H9 (cell line): ENCODE data around the gene PCGF3. TPM values are rescaled to one million over a fixed set of nuclear protein-coding genes. Genes with fewer than 3 reads are reported as not detected.

Source experiments
- DNase-seq: peaks from one replicate; pipeline ENCODE4 v3.0.0-alpha.2; 2017
- H2AFZ ChIP-seq: one replicate; pipeline ENCODE4 v1.6.1; 2013; ENCODE audit warnings: mild to moderate bottlenecking, low read length, control low read depth, moderate library complexity
- H2AK5ac ChIP-seq: 2 replicates; pipeline ENCODE4 v1.6.1; 2013; ENCODE audit warnings: low read length, control low read depth, mixed read lengths; ENCODE audit not compliant: insufficient read length
- H2BK120ac ChIP-seq: one replicate; pipeline ENCODE4 v1.6.1; 2013; ENCODE audit warnings: low read depth, mild to moderate bottlenecking, low read length, control low read depth, inconsistent platforms; ENCODE audit not compliant: poor library complexity, severe bottlenecking
- H2BK12ac ChIP-seq: 2 replicates; pipeline ENCODE4 v1.6.1; 2013; ENCODE audit warnings: low read length, control low read depth, mixed read lengths, low read depth; ENCODE audit not compliant: insufficient read length
- H2BK15ac ChIP-seq: 2 replicates; pipeline ENCODE4 v1.6.1; 2013; ENCODE audit warnings: low read depth, low read length, control low read depth
- H2BK20ac ChIP-seq: one replicate; pipeline ENCODE4 v1.6.1; 2013; ENCODE audit warnings: low read depth, mild to moderate bottlenecking, low read length, control low read depth, inconsistent platforms; ENCODE audit not compliant: poor library complexity, severe bottlenecking
- H2BK5ac ChIP-seq: 2 replicates; pipeline ENCODE4 v1.6.1; 2013; ENCODE audit warnings: low read length, control low read depth, mixed read lengths; ENCODE audit not compliant: insufficient read length
- H3K14ac ChIP-seq: 2 replicates; pipeline ENCODE4 v1.6.1; 2013; ENCODE audit warnings: low read length, control low read depth; ENCODE audit not compliant: insufficient read depth
- H3K18ac ChIP-seq: 2 replicates; pipeline ENCODE4 v1.6.1; 2013; ENCODE audit warnings: low read depth, mild to moderate bottlenecking, mixed read lengths, low read length, control low read depth; ENCODE audit not compliant: insufficient read length
- H3K23ac ChIP-seq: 2 replicates; pipeline ENCODE4 v1.6.1; 2013; ENCODE audit warnings: low read length, control low read depth, mixed read lengths, low read depth; ENCODE audit not compliant: insufficient read length
- H3K23me2 ChIP-seq: 2 replicates; pipeline ENCODE4 v1.6.1; 2013; ENCODE audit warnings: low read depth, mild to moderate bottlenecking, mixed read lengths, low read length, control low read depth; ENCODE audit not compliant: insufficient read length, poor library complexity, severe bottlenecking
- H3K27ac ChIP-seq: 2 replicates; pipeline ENCODE4 v1.5.1; 2013; ENCODE audit warnings: low read length, control low read depth, mixed read lengths, low read depth; ENCODE audit not compliant: insufficient read length
- H3K27me3 ChIP-seq: 2 replicates; pipeline ENCODE4 v1.6.1; 2013; ENCODE audit warnings: low read length, control low read depth, inconsistent platforms; ENCODE audit not compliant: insufficient read depth
- H3K4ac ChIP-seq: 2 replicates; pipeline ENCODE4 v1.6.1; 2013; ENCODE audit warnings: low read depth, mild to moderate bottlenecking, control low read depth, inconsistent platforms, low read length, moderate library complexity
- H3K4me1 ChIP-seq: 2 replicates; pipeline ENCODE4 v1.6.1; 2013; ENCODE audit warnings: low read length, control low read depth, inconsistent platforms; ENCODE audit not compliant: insufficient read depth
- H3K4me2 ChIP-seq: 2 replicates; pipeline ENCODE4 v1.6.1; 2013; ENCODE audit warnings: low read length, control low read depth, mixed read lengths; ENCODE audit not compliant: insufficient read length, insufficient read depth
- H3K56ac ChIP-seq: 2 replicates; pipeline ENCODE4 v1.6.1; 2013; ENCODE audit warnings: low read depth, mild to moderate bottlenecking, mixed read lengths, low read length, control low read depth; ENCODE audit not compliant: insufficient read length
- H3K79me1 ChIP-seq: 2 replicates; pipeline ENCODE4 v1.6.1; 2013; ENCODE audit warnings: low read depth, mild to moderate bottlenecking, moderate library complexity, low read length, control low read depth, inconsistent platforms; ENCODE audit not compliant: insufficient read depth, poor library complexity, severe bottlenecking
- H3K79me2 ChIP-seq: 2 replicates; pipeline ENCODE4 v1.6.1; 2013; ENCODE audit warnings: low read length, control low read depth, inconsistent platforms; ENCODE audit not compliant: insufficient read depth
- H3K9ac ChIP-seq: 2 replicates; pipeline ENCODE4 v1.6.1; 2013; ENCODE audit warnings: low read length, control low read depth, mixed read lengths; ENCODE audit not compliant: insufficient read length; ENCODE audit errors: extremely low read depth
- H3K9me3 ChIP-seq: one replicate; pipeline ENCODE4 v1.6.1; 2013; ENCODE audit warnings: low read depth, low read length, inconsistent platforms; ENCODE audit not compliant: control insufficient read depth
- H3T11ph ChIP-seq: one replicate; pipeline ENCODE4 v1.6.1; 2013; ENCODE audit warnings: mild to moderate bottlenecking, low read length, control low read depth, inconsistent platforms
- H4K20me1 ChIP-seq: one replicate; pipeline ENCODE4 v1.6.1; 2013; ENCODE audit not compliant: control insufficient read depth, insufficient read length, insufficient read depth
- H4K5ac ChIP-seq: 2 replicates; pipeline ENCODE4 v1.6.1; 2013; ENCODE audit warnings: low read depth, mild to moderate bottlenecking, mixed read lengths, low read length, control low read depth; ENCODE audit not compliant: insufficient read length
- H4K8ac ChIP-seq: replicated peaks from 2 replicates; pipeline ENCODE4 v1.6.1; 2013; ENCODE audit warnings: low read length, control low read depth, mixed read lengths, low read depth; ENCODE audit not compliant: insufficient read length
- H4K91ac ChIP-seq: 2 replicates; pipeline ENCODE4 v1.6.1; 2013; ENCODE audit warnings: low read depth, mild to moderate bottlenecking, moderate library complexity, mixed read lengths, low read length, control low read depth; ENCODE audit not compliant: insufficient read length
- H3K27ac Mint-ChIP-seq, 3 experiments: 2 replicates in 2 of 3; 3 replicates in 1 of 3; pipeline ENCODE4 v1.8.0; 2020 to 2021; ENCODE audit warnings: mixed read lengths in 3 of 3, mild to moderate bottlenecking in 1 of 3, moderate library complexity in 1 of 3
- H3K27me3 Mint-ChIP-seq: 2 replicates; pipeline ENCODE4 v1.8.0; 2021; ENCODE audit warnings: low read depth, mild to moderate bottlenecking, moderate library complexity, mixed read lengths
- H3K36me3 Mint-ChIP-seq, 3 experiments: 2 replicates in 2 of 3; 3 replicates in 1 of 3; pipeline ENCODE4 v1.8.0; 2020 to 2021; ENCODE audit warnings: low read depth in 3 of 3, mixed read lengths in 3 of 3; ENCODE audit not compliant: insufficient read depth in 1 of 3
- H3K4me1 Mint-ChIP-seq, 2 experiments: 2 replicates each; pipeline ENCODE4 v1.8.0; 2020; ENCODE audit warnings: mixed read lengths in 2 of 2
- H3K4me3 Mint-ChIP-seq, 2 experiments: 2 replicates in 1 of 2; 3 replicates in 1 of 2; pipeline ENCODE4 v1.8.0; 2020 to 2021; ENCODE audit warnings: mild to moderate bottlenecking in 2 of 2, mixed read lengths in 2 of 2, moderate library complexity in 1 of 2
- H3K9me3 Mint-ChIP-seq, 2 experiments: 2 replicates in 1 of 2; 3 replicates in 1 of 2; pipeline ENCODE4 v1.8.0; 2020; ENCODE audit warnings: mild to moderate bottlenecking in 2 of 2, mixed read lengths in 2 of 2, moderate library complexity in 1 of 2
- WGBS: extraction: QIAGEN DNeasy Blood & Tissue Kit; methylation state at CpG from one replicate; pipeline ENCODE4 v1.1.7; 2013; ENCODE audit warnings: missing lambda C conversion rate, low lambda C conversion rate, mixed read lengths; ENCODE audit not compliant: insufficient read length; ENCODE audit errors: extremely low coverage; 5-methylcytosine and 5-hydroxymethylcytosine counted together
- total RNA-seq: library from RNA; stranded (reverse); gene quantifications from 2 replicates; pipeline ENCODE4 v1.2.1, GENCODE V29; 2021
- TF ChIP-seq, protein P1 (sequence below): fragments of 200-600 bp; sonication (generic); conservative IDR thresholded peaks from 3 replicates; pipeline ENCODE4 v1.8.0; 2021; ENCODE audit warnings: antibody characterized with exemption, mild to moderate bottlenecking

The PCGF3 gene
- total RNA-seq, 1 experiment from 2014 or later = 43.1 TPM

DNA sequence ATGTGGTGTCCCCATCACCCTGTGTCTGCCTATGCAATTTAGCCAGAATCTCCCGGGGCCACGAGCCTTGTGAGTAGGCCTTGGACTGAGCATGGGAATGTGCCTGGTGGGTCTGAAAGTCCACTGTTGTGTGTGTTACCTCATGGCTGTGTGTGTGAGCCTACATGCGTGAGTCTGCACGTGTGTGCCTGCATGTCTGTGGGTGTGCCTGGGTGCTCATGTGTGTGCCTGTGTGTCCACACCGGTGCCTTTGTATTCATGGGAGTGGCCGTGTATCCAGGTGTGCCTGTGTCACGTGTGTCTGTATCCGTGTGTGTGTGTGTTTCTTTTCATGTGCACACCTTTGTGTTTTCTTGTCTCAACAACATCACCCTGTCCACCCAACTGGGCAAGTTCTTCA lies 45.8 kb upstream of the PCGF3 start:
- Histone ChIP-seq H2BK20ac (no peak overlapping the region), H2BK5ac (no peak overlapping the region), H2AFZ (no peak overlapping the region), H3K9me3 (no peaks in the 10 kb centered on the region), H3K4ac (no peak overlapping the region), H4K20me1 (no peaks in the 10 kb centered on the region), H3K23me2 (peaks cover 2% of the 10 kb centered on the region), H3K56ac (no peak overlapping the region), H3K27ac (no peak overlapping the region), H3K79me2 (no peaks in the 10 kb centered on the region), H2BK12ac (no peak overlapping the region), H3K9ac (no peak overlapping the region), H3K4me2 (no peak overlapping the region), H4K91ac (no peak overlapping the region), H3K18ac (no peak overlapping the region), H3K79me1 (no peaks in the 10 kb centered on the region), H2BK15ac (no peak overlapping the region), H4K5ac (no peak overlapping the region), H2AK5ac (no peak overlapping the region), H3K14ac (no peak overlapping the region), H4K8ac (no peak overlapping the region), H3T11ph (no peak overlapping the region), H3K23ac (no peak overlapping the region), H3K27me3 (no peaks in the 10 kb centered on the region), H3K4me1 (no peaks in the 10 kb centered on the region), H2BK120ac (no peak overlapping the region)
- H3K4me3 Mint-ChIP-seq = no peak overlapping the region
- H3K36me3 Mint-ChIP-seq = peaks cover 0 to 2% (median 0%) of the 10 kb centered on the region in 3 experiments; a peak in 4 of 7 replicates
- WGBS = no CpG with 5 or more reads among the region's 8 CpGs
- TF ChIP-seq, protein P1, sequence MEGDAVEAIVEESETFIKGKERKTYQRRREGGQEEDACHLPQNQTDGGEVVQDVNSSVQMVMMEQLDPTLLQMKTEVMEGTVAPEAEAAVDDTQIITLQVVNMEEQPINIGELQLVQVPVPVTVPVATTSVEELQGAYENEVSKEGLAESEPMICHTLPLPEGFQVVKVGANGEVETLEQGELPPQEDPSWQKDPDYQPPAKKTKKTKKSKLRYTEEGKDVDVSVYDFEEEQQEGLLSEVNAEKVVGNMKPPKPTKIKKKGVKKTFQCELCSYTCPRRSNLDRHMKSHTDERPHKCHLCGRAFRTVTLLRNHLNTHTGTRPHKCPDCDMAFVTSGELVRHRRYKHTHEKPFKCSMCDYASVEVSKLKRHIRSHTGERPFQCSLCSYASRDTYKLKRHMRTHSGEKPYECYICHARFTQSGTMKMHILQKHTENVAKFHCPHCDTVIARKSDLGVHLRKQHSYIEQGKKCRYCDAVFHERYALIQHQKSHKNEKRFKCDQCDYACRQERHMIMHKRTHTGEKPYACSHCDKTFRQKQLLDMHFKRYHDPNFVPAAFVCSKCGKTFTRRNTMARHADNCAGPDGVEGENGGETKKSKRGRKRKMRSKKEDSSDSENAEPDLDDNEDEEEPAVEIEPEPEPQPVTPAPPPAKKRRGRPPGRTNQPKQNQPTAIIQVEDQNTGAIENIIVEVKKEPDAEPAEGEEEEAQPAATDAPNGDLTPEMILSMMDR = no peak
- H3K27ac Mint-ChIP-seq = no peak overlapping the region
- no peak for DNase-seq
- H3K4me1 Mint-ChIP-seq = no peaks in the 10 kb centered on the region; a peak in 1 of 4 replicates
- peaks cover 2% of the 10 kb centered on the region; the same call in 1 of the 2 replicates for H3K27me3 Mint-ChIP-seq
- H3K9me3 Mint-ChIP-seq = no peaks in the 10 kb centered on the region; a peak in 1 of 5 replicates
